CD4-positive, alpha-beta T cell treated with Interleukin-12 subunit alpha and Interleukin-12 subunit beta, for 1 hour (primary cell): ENCODE measurements around the gene TNS1.

Experiments used
- DNase-seq: peaks from one replicate; pipeline ENCODE4 v3.0.0-alpha.2; 2020

Gene TNS1

GRCh38 chr2:217861334-217861877 is 141.4 kb downstream of the TNS1 start:
- DNase-seq, result no peak

- no peak for DNase-seq
These were observed 142.9 kb downstream of the TNS1 start for GRCh38 chr2:217859926-217860325.

GRCh38 chr2:217858519-217859491 is 144.0 kb downstream of the TNS1 start:
- no peak for DNase-seq

- DNase-seq, result no peak
These were observed 144.9 kb downstream of the TNS1 start for GRCh38 chr2:217857624-217858506.

- no peak for DNase-seq
These were observed 145.9 kb downstream of the TNS1 start for GRCh38 chr2:217856871-217857270.

- no peak for DNase-seq
These were observed 146.6 kb downstream of the TNS1 start for GRCh38 chr2:217856159-217856558.

GRCh38 chr2:217854684-217855420 is 147.9 kb downstream of the TNS1 start:
- DNase-seq, result no peak

- DNase-seq, result no peak
These were observed 148.8 kb downstream of the TNS1 start for GRCh38 chr2:217853961-217854360.

- no peak for DNase-seq
These were observed 149.4 kb downstream of the TNS1 start for GRCh38 chr2:217853301-217853881.

GRCh38 chr2:217852555-217853211 is 150.1 kb downstream of the TNS1 start:
- no peak for DNase-seq

GRCh38 chr2:217851191-217852020 is 151.4 kb downstream of the TNS1 start:
- no peak for DNase-seq

GRCh38 chr2:217849154-217849975 is 153.4 kb downstream of the TNS1 start:
- DNase-seq, result no peak

- DNase-seq, result no peak
These were observed 154.3 kb downstream of the TNS1 start for GRCh38 chr2:217848351-217848957.

- no peak for DNase-seq
These were observed 155.0 kb downstream of the TNS1 start for GRCh38 chr2:217847552-217848350.

- DNase-seq, result no peak
These were observed 155.7 kb downstream of the TNS1 start for GRCh38 chr2:217847115-217847514.

- DNase-seq, result no peak
These were observed 156.5 kb downstream of the TNS1 start for GRCh38 chr2:217846321-217846743.

- no peak for DNase-seq
These were observed 157.5 kb downstream of the TNS1 start for GRCh38 chr2:217845301-217845700.

GRCh38 chr2:217844696-217845095 is 158.1 kb downstream of the TNS1 start:
- no peak for DNase-seq
